GM18870 (cell line): ENCODE measurements around the gene SMG6.
A peak's percentile ranks its signal among the peaks of the same experiment; 100 is the strongest.

Source experiments
- ATAC-seq: cut with Tn5 transposase; IDR thresholded peaks from one replicate; pipeline ENCODE4 v1.9.1; 2021; ENCODE audit warnings: moderate library complexity; ENCODE audit not compliant: unreplicated experiment

SMG6 gene

DNA sequence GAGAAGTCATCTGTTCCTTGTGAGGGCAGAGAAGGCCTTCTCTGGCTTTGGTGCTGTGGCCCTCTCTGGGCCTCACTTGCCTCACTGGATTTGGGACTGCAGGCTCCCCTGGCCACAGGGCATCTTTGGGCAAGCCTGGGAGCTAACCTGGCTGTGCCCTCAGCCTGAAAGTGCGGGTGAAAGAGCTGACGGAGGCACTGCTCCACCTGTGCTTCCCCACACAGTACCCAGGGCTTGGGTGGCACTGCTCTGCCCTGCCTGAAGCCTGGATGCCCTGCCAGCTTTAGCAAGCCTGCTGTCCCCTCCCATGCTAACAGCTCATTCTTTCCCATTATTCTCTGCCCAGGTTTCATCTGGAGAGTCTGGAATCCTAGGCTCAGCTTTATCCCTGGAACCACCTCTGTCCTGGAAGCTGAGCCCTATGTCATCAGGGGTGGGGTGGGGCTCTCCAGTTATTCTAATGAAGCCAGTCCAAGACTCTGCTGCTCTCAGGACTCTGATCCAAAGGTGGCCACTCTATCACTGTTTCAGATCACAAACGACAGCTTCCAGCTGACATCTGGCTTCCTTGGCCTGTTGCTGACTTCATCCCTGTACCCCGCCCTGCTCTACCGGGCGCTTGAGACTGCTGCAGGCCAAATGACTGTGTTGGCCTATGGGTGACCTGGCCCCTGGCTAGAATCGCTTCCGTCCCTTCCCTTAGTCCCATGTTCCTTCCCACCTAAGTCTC is 219.4 kb downstream of the SMG6 start:
- no peak for ATAC-seq

DNA sequence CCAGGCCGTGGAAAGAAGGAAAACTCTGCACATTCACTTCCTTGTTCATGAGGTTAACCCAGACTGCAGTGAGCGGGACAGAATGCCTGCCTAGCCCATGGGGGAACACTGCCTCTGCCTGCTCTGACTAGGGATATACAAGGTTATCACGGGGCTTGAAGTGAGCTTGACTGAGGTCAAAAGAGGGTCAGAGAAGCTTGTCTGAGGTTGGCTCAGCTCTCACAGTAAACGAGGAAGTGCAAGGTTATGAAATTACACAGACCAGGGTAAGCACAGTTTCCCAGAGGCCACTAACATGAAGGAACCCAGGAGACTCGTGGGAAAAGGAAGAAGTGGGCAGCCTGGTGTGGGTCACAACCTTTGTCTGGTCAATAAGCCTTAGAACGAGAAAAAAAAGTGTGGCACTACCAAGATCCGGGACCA is 220.0 kb downstream of the SMG6 start:
- peak; percentile 43 for ATAC-seq

DNA sequence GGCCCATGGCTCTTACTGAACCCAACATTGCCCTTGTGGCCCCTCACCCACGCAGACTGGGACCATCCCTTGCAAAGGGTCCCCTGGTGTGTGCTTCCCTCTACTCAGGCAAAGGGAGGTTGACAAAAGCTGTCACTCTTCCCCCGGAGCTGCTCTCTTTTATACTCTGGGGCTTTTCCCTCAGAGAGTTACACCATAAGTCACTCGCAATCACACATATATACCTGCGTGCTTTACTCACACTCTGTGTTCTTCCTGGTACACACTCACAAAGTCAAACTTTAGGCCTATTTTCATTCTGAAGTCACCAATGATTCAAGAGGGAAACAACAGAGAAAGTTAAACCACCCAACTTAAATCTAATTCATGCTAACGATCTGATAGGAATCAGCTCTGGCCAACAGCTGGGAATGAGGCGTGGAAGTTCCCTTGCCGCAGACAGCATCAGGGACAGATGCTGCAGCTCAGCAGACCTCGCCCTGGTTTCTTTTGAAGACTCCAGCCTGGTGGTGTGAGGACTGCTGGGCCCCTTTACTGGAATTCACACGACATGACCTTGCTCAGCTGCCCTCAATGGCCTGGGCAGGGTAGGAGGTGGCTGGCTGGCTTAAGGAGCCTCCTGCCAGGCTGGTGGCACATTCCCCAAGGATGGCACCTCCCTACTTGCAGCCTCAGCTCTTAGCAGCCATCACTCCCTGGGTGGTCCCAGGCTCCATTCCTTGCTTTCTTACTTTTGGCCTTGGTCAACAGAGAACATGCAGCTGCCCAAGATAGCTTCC is 221.4 kb downstream of the SMG6 start:
- ATAC-seq = no peak

DNA sequence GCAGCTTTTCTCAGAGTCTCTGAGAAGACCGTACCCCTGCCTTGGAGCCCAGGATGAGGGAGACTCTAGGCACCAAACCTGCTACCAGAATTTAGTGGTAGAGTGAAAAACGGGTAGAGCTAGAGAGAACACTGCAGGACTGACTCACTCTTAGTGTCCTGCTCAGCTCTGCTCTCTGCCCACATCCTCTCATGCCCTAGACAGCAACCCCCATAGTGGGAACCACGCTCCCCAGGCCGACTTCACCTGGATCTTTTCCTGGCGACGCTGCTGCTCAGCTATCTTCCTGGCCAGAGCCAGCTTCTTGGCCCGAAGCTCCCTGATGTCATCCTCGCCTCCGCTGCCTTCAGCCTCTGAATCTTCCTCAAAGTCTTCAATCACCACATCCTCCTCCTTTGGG is 222.0 kb downstream of the SMG6 start:
- no peak for ATAC-seq

DNA sequence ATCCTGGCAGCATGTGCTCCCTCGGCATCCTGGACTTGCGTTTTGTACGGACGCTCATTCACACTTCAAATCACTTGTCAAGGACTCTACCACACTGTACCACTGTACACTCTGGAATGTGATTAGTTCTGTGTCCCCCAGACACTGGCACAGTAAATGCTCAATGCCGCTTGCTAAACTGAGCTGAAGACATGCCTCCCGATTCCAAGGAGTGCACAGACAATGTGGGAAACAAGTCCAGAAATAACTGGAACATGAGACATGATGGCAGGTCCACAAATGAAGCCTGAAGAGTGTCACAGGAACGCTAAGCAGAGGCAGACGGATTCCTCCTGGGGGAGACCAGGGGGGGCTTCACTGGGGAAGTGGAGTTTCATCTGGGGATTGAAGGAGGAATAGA is 226.5 kb downstream of the SMG6 start:
- no peak for ATAC-seq

DNA sequence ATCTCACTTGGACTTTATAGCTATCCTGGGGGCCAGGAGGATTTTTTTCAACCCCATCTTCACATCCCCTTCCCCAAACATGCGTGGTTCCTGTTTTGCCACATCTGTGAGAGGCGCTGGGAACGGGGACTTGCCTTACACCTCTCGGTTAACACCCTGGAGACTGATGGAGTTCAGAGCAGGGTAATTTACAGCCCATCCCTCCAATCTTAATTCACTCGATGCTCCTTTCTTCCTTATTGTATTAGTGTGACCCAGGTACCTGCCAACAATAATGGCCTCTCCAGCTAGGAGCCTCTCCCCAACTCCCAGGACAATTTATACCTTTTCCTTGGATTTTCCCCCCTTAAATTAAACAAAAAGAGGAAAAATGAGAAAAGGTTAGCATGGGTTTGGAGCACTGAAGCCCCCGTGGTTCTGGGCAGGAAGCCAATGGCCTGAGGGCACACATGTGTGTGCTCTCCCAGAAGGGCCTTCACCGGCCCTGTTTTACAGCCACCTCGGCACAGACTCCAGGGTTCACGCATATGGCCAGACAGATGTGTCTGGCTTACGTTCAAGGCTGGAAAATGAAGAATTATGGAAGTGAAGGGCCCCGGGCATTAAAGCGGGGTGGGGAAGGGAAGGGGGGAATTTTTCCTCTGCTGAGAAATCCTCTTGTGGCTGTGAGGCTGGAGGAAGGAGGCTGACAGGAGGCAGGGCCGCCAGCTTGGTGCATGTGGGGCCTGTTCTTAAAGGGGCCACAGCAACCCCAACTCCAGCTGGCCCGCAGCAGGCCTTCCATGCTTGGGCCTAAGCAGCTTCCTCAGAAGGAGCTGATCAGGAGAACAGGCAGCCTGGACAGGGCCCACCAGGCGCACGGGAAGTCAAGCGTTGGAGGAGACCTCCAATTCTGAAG is 227.2 kb downstream of the SMG6 start:
- no peak for ATAC-seq

DNA sequence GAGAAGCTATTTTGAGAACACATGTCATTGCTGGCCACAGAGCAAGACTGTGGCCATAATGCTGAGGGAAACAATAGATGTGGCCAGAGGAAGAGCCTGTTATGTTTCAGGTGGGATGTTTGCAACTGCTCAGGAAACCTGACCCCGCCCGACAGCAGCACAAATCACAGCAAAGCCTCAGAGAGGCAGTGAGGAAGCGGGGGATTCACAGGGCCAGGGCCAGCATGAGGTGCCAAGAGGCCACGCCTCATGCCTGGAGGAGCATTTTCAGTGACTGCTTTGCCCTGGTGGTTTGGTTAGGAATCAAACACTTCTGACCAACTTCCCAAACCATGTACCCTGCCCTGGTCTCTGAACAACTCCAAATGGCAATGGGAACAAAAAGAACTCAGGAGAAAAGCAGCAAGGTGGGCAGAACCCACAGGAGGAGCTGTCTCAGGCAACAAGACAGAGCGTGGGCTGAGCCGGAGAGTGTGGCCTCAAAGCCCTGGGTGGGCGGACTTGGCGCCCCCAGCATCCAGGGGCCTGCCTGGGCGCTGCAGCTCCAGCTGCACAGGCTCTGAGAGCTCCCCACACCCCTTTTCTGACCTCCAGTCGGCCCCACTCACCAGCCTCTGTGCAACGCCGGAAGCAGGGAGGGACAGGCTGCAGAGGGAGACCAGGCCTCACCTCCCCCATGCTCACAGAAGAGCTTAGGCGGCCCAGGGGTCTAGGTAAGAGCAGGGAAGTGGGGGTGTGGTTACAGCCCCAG is 228.1 kb downstream of the SMG6 start:
- no peak for ATAC-seq

DNA sequence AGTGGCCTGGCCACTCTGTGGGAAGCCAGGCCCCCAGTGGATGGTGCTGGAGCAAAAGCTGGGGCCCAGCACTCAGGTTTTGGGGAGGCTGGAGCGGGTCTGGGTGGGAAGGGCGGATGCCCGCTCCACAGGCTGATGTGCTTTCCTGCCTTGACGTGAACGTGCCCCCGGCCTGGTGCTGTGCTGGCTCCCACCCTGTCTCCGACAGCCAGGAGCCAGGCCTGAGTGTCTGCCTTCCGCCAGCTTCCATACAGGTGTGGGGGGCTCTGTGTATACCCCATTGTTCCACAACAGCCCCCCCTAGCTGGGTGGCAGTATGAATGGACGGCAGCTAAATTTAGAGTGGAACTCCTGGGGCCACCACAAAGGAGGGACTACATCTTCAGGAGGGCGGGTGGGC is 228.7 kb downstream of the SMG6 start:
- no peak for ATAC-seq

DNA sequence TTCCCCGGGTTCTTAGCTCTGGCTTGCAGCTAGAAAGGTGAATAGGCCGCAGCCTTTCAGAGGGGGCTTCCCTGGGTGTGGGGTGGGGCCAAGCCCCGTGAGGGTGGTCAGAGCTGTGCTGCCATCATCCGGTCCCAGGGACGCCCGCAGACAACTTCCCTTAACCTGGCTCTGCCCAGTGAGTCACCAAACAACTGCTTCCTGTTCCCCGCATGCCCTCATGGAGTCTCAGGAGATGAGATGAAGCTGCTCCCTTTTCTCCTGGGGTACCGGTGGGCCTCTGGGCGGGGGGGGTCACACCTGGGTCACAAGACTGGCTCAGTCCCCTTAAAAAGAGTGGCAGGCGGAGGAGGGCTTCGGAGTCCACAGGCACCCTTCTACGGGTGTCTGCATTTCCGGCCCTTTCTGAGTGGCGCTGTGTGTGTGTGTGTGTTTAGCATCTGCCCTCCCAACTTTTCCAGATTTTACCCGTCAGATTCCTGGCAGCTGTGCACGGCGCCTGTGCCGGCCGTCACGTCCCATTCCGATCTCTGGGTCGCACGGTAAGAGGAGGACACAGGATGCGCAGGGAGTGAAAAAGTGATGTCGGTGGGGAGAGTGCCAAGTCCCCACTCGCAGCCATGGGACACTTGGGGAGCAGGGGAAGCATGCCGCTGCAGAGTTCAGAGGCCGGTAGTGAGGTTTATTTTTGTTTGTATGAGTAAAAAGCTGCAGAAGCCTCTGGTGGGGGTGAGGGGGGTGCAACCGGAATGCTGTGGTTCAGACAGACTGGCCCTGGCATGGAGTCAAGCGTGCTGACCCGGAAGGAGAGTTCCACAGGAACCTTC is 231.9 kb downstream of the SMG6 start:
- no peak for ATAC-seq

DNA sequence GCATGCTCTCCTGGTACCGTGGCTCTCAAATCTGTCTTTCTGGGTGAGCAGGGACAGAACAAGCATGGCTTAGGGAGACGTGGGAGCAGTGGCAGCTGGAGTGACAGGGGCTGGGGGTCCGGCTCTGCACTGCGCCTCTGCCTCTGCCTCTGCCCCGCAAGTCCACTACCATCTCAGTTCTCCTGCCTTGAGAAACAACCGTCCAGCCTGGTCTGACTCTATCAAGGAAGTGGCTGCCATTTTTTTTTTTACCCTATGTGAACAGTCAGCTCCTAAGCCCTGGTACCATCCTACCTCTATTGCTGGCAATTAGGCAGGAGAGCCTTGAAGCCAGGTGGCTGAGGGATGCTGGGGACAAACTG is 232.6 kb downstream of the SMG6 start:
- ATAC-seq = no peak

DNA sequence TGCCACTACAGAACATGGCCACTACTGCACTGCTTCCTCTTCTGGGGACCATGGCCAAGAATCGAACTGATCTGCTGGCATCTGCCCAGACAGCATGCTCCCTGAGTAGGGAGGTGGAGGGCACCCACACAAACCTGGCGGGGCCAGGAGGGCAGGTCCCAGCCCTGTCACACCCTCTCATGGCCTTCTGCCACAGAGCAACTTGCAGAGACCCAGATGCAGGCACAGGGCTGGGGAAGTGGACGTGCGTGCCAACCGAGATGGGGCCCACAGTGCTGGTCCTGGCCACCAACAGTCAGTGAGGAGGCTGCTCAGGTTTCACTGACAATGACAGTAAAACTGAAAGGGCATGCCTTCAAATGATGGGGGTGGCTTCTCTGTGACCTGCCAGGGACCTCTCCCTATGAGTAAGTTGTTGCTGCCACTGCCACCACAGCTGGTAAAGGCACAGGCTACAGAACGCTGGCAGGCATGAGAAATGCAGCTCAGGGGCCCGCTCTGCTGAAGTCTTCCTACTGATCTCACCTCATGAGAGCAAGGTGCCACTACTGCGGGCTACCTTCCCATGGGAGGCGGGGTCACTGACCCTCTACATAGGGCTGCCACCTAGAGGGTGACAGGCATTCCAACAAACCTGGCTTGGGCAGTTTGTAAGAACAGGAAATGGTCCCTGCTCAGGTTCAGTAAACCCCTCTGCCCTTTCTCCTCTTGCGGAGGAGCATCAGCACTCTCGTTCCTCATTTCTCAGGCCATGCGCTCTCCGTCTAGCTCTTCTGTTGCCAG is 233.2 kb downstream of the SMG6 start:
- peak; percentile 85 for ATAC-seq

DNA sequence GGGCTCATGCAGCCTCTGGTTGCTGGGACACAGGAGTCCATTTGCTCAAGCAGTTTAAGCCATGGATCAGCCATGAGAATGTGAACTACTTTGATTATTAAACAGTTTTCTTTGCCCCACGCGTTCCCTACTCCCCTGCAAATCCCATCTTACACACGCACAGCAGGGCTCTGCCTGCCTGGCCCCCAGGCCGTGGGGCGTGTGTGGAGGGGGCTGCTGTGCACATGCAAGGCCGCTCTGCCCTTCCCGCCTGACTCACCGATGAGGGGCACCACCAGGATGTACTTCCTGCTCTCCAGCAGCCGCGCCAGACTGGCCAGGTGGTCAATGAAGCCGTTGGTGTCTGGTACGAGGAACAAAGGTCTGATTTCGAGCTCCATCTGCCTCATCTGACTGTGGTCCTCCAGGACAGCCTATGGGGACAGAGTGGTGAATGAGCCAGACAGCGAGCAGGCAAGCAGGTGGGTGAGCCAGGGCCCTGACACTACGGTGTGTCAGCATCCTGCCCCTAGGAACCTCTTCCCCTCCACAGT is 235.0 kb downstream of the SMG6 start:
- ATAC-seq = no peak

DNA sequence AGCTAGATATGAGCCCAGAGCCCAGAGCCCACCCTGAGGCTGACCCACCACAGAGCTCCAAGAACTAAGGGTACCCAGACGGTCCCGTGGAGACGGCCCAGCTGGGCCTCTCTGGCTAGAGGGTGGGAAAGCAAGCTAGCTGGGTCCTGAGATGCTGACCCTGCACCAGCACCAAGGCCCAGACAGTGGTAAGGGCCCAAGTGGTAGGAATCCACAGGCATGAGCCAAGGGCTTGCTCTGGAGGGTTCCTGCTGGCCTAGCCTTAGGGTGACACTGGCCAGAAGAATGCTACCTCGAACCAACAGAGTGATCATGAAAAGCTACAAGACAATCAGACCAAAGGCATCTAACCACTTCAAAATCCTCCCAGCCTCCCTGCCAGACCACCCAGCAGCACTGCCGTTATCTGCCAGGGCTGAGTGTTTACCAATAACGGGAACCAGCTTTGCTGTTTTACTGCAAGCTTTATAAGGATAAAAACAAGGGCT is 235.5 kb downstream of the SMG6 start:
- no peak for ATAC-seq

DNA sequence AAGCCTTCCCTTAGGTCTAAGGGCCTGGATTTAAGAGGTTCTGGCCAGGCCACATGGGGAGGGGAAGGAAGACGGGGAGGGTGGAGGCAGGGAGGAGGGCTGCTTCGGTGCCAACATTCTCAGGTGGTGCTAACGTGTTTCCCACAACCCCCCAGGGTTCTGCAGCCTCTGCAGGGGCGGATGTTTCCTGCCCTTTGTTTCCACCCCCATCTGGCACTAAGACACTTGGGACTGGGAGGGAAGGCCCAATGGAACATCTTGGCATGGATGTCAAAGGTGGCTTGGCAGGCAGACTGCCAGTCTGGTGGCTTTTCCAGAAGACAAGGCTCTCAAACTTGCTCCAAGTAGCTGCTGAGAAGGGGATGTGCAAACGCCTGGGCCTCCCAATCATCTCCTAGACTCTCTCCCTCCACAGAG is 236.0 kb downstream of the SMG6 start:
- no peak for ATAC-seq

DNA sequence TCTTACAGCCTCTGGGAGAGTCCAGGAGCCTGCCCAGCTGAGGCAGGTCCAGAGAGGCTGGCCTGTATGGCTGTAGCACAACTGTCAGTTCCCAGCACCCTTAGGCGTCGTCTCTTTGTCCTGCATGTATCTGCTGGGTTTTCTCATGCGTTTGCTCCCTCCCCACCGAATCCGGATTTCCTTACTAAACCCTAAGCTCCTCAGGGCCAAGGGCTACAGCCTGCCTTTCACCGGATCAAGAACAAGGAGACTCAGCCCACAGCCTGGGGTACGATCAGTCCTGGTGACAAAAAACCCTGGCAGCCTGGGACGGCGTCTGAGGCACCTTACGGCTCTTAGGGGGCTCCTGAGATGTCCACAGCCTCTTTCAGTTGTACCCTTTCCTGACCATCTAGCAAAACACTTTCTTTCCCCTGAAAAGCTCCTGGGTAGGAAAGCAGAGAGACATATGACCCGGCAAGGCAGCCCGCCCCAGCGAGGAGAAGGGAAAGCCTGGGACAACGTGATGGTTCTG is 236.5 kb downstream of the SMG6 start:
- no peak for ATAC-seq

DNA sequence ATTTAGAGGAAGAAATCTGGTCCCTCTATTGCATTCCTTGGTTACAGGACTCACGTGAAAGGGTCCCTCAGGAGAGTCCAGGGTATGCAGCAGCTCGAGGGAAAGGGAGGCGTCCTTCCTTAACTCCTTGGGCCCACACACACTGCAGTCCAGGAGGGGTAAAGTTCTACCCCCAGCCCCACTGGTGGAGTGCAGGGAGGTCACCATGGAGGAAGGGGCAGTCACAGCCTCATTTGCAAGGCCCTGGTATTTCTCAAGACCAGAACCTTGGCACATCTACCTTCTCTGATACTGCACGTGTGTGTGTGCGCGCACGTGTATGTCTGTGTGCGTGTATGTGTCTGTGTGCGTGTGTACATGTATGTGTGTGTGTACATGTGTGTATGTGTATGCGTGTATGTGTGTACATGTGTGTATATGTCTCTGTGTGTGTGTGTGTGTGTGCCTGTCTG is 237.6 kb downstream of the SMG6 start:
- no peak for ATAC-seq

DNA sequence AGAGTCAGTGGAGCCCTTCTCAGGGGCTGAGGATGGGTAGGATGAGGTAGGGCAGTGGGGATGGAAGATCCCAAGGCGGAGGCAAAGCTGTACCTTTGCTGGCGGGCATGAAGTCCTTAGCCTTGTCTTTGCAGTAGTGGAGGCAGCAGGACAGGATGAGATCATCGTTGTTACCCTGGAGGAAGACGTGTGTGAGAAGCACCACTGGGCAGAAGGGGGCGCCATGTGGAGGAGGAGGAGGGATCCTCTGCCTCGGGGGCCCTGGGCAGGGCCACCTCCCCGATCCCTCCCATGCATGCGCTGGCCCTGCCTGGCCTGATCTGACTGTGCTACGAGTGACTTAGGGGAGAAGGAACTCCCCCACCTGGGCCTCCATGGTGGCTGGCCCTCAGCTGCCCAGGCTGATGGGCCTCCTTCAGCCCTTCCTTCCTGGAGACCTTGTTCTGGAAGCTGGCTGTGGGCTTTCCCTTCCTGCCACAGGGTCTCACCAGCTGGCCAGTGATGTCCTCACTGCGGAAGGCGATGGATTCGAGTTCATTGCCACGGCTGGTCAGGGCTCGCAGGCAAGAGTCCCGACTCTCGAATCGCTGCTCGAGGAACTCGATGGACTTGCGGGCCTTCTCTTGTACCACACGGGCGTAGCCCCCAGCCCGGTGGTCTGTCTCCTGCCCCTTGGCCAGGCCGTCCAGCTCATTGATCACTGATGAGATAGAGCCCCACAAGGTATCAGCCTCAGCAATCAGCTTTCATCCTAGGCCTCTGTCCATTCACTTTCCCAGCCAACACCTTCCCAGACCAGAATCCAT is 238.4 kb downstream of the SMG6 start:
- no peak for ATAC-seq

DNA sequence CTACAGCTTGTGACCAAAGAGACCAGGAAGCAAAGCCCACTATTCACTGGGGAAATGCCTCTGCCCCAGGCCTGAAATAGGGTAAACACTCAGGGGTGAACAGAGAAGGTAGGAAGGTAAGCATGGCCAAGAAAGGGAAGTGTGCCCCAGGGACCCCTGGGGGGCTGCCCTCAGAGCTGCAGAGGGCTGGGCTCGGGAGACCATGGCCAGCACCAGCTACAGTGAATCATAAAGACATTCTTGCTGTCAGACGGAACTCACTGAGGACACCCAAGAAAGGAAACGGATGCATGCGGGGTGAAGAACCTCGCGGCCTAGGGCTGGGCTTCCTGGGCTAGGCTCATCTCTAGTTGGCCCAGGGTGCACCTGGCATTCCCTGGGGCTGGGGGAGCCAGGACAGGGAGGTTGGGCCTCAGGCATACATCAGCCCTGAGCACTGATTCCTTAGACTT is 239.0 kb downstream of the SMG6 start:
- no peak for ATAC-seq
